ENCODE data around the gene CCL17. TPM values are rescaled to one million over a fixed set of nuclear protein-coding genes. Genes with fewer than 3 reads are reported as not detected.
"Not testable (repeated sequence)": the region's sequence is repeated elsewhere in the genome, so short reads cannot be mapped to it uniquely, and the experiment has no call there.

CCL17 gene
- total RNA-seq, 1 donor from 2014 or later: not detected

DNA sequence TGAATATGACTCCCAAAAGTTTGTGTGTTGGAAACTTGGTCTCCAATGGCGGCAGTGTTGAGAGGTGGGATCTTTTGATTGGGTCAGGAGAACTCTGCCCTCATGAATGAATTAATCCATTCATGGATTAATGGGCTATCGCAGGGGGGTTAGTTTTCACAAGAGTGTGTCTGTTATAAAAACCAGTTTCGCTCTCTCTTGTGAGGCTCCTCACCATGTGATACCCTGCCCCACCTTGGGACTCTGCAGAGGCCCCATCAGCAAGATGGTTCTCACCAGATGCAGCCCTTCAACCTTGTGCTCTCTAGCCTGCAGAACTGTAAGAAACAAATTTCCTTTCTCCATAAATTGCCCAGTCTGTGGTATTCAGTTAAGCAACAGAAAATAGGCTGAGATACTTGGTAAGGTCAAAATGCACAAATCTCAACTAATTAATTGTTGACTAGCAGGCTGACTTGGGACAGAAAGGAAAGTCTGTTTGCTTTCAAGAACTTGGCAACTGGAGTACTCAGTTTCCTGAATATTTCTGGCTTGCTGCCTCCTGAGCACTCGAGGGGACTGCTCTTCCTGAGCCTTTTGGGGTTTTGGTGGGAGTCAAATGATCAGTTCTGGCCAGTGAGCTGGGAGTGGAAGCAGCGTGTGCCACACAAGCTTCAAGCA is 13.8 kb upstream of the CCL17 start:
- intact Hi-C loops (cut with DNase I): no loop called here
- ATAC-seq: no peak

DNA sequence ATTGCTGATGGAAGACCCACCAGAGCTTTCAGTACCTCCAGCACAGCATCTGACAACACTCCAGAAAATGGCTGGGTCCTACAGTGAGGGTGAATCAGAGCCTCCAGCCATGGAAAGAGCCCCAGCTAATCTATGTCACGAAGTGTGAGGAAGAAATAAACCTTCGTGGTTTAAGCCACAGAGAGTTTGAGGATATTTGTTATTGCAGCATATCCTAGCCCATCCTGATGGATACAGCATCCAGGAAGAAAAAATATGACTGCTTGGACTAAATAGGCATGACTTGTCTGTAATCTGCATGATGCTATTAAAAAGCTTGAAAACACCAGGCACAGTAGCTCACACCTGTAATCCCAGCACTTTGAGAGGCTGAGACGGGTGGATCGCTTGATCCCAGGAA is 13.3 kb upstream of the CCL17 start:
- ATAC-seq (no peak), DNase-seq (ENCODE audit: missing footprints) (no peak)
- intact Hi-C loops (cut with DNase I): no loop called here

More for the DNA sequence above, 13.8 kb upstream of the CCL17 start:
- DNase-seq (ENCODE audit: missing footprints): no peak

DNA sequence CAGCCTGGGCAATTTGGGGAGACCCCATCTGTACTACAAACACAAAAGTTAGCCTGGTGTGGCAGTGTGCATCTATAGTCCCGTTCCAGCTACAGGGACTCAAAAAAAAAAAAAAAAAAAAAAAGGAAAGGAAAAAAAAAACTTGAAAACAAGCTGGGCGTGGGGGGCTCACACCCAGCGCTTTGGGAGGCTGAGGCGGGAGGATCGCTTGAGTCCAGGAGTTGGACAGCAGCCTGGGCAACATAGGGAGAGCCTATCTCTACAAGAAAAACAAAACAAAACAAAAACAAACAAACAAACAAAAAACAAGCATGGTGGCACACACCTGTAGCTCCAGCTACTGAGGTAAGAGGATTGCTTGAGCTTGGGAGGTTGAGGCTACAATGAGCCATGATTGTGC is 12.9 kb upstream of the CCL17 start:
- intact Hi-C loops (cut with DNase I): no loop called here

GRCh38 chr16:57392694-57393093 is 11.9 kb upstream of the CCL17 start:
- intact Hi-C loops (cut with DNase I): no loop called here
- DNase-seq (ENCODE audit: missing footprints) (no peak), ATAC-seq (no peak)

More for the DNA sequence above, 12.9 kb upstream of the CCL17 start:
- DNase-seq (ENCODE audit: missing footprints) (no peak), ATAC-seq (no peak)

GRCh38 chr16:57394444-57394843 is 10.1 kb upstream of the CCL17 start:
- intact Hi-C loops (cut with DNase I): no loop called here
- ATAC-seq (no peak), DNase-seq (ENCODE audit: missing footprints) (no peak)

DNA sequence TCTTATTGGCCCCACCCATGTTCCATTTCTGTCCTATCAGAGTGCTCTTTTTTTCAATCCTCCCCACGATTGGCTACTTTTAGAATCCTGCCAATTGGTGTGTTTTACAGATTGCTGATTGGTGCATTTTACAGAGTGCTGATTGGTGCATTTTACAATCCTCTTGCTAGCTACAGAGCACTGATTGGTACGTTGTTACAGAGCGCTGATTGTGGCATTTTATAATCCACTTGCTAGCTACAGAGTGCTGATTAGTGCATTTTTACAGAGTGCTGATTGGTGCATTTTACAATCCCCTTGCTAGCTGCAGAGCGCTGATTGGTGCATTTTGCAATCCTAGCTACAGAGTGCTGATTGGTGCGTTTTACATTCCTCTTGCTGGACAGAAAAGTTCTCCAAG is 9.5 kb upstream of the CCL17 start:
- no peak for DNase-seq (ENCODE audit: missing footprints)
- ATAC-seq: no peak
- intact Hi-C loops (cut with DNase I): no loop called here

DNA sequence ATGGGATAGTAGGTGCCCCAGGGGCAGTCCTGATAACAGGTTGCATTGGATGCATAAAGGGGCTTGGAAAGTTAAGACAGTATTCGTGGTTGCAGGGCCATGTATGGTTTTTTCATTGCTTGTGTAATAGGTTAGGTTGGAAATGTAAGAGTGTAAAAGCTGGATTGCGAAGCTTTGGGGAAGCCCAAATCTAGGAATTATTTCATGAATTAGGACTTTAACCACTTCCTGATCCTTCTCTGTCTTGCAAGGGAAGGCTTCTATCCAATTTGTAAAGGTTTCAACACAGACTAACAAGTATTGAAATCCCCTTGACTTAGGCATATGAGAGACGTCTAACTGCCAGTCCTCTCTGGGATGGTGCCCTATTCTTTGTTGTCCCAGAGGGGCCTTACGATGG is 7.8 kb upstream of the CCL17 start:
- ATAC-seq (no peak), DNase-seq (ENCODE audit: missing footprints) (no peak)
- intact Hi-C loops (cut with DNase I): no loop called here

GRCh38 chr16:57397493-57397892 is 7.1 kb upstream of the CCL17 start:
- ATAC-seq; intact Hi-C loops (cut with DNase I); DNase-seq (ENCODE audit: missing footprints): not testable (repeated sequence)

DNA sequence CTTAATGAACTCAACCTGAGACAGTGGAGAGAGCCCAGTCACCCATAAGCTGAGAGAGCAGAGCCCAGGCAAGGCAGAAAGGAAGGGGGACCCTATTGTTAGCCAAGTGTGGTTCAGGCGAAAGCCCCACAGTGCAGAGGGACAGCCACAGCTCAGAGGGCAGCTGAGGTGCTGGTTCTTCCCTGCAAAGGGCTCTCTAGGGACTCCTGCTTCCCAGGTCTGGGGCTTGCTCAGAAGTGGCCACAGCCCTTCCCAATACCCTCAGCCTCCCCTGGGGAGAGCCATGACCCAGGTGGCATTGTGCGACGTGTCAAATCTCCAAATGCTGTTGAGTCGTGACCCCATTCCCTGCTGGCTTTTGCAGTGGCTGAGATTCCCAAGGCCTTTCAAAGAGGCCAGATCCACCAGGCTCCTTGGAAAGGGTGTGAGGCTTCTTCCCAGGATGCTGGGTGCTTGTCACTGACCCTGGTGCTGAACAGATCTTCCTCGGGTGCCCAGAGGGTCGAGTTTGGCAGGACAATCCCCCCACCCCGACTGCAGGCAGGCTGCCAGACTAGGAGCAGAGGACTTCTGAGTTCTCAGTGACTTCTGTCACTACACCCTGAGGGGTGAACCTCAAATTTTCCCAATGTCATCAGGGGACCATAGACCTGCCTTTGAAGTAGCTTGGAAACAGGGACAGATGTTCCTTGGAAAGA is 2.5 kb upstream of the CCL17 start:
- ATAC-seq (no peak), DNase-seq (ENCODE audit: missing footprints) (no peak)
- intact Hi-C loops (cut with DNase I): no loop called here

DNA sequence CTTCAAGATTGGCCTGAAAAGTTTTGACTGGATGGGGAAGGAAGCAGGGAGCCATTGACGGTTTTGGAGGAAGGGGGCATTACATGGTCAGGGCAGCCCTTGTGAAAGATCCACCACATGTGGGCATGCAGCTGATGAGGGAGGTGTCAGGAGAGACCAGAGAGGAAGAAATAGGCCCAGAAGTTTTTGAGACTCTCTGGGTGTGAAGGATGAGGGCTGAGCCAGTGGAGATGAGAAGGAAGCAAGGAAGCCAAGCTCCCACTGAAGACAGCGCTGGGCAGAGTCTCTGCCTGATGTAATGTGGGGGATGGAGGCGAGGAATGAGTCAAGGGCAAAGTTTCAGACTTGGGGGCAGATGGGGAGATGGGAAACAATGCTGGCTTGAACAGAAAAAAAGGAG is 530 bp downstream of the CCL17 start:
- no peak for DNase-seq (ENCODE audit: missing footprints)
- no peak for ATAC-seq
- intact Hi-C loops (cut with DNase I): loop anchor here (5.0 kb wide), 1 partner anchor 33 kb away; the partner anchor contains the start of gene CX3CL1

DNA sequence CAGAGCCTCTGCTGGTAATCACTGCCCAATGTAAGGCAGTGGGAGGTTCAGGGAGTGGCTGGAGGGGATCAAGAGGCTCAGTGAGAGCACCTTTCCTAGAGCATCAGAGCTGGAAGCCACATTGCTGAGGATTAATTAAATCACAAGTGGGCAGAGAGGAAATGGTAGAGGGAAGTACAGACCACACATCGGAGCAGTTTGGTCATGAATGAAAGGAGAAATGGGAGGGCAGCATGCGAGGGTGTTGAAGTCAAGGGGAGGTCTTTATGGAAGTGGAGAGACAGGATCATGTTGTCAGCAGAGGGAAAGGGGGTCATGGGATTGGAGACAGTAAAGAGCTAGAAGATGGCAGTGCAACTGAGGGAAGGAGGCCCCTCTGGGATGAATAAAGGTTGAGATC is 2.3 kb downstream of the CCL17 start:
- ATAC-seq: no peak
- no peak for DNase-seq (ENCODE audit: missing footprints)
- intact Hi-C loops (cut with DNase I): loop anchor here (5.0 kb wide), 1 partner anchor 35 kb away; the partner anchor contains the start of gene CX3CL1

GRCh38 chr16:57407521-57408353 is 3.2 kb downstream of the CCL17 start:
- intact Hi-C loops (cut with DNase I): loop anchor here (5.0 kb wide), 1 partner anchor 35 kb away; the partner anchor contains the start of gene CX3CL1
- ATAC-seq: no peak
- no peak for DNase-seq (ENCODE audit: missing footprints)

DNA sequence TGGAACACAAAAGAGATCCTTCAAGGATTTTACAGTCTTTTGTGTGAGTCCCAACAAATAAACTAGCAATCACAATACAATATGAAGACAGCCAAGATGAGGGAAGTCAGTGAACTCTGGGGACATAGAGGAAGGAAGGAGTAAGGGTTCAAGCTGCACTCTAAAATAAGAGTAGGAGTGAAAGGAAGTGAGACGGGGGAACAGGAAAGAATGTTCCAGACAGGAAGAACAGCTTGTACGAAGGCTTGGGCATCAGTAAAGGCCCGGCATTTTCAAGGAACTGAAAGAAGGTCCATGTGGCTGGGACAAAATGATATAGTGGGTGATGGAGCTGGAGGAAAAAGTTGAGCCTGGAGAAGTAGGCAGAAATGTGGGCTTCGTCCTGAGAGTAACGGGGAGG is 4.5 kb downstream of the CCL17 start:
- DNase-seq (ENCODE audit: missing footprints) (no peak), ATAC-seq (peak; percentile 42)
- intact Hi-C loops (cut with DNase I): loop anchor here (5.0 kb wide), 1 partner anchor 37 kb away; the partner anchor contains the start of gene CX3CL1

GRCh38 chr16:57409870-57410587 is 5.5 kb downstream of the CCL17 start:
- ATAC-seq: no peak
- intact Hi-C loops (cut with DNase I): loop anchor here (5.0 kb wide), 1 partner anchor 38 kb away; the partner anchor contains the start of gene CX3CL1
- DNase-seq (ENCODE audit: missing footprints): no peak

- ATAC-seq: no peak
- no peak for DNase-seq (ENCODE audit: missing footprints)
- intact Hi-C loops (cut with DNase I): no loop called here
Measured at GRCh38 chr16:57411362-57411976, 6.9 kb downstream of the CCL17 start.

DNA sequence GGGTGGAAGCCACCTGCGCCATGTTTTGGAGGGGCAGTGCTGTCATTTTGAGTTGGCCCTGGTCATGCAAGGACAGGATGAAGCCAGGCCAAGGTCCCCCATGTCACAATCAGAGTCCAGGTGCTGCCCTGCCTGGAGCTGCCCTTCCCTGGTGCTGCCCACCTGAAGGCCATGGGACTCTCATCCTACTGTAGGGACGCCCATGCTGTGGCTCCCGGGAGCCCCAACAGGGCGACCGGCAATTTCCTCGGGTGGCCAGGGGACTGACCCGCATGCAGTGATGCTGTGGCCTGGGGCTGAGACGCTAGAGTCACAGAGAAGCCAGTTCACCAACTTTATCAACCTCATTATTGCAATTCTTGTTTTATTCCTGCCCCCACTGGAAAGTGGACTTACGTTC is 8.0 kb downstream of the CCL17 start:
- ATAC-seq: no peak
- intact Hi-C loops (cut with DNase I): no loop called here
- no peak for DNase-seq (ENCODE audit: missing footprints)

GRCh38 chr16:57413301-57413730 is 8.7 kb downstream of the CCL17 start:
- ATAC-seq: no peak
- DNase-seq (ENCODE audit: missing footprints): no peak
- intact Hi-C loops (cut with DNase I): no loop called here

DNA sequence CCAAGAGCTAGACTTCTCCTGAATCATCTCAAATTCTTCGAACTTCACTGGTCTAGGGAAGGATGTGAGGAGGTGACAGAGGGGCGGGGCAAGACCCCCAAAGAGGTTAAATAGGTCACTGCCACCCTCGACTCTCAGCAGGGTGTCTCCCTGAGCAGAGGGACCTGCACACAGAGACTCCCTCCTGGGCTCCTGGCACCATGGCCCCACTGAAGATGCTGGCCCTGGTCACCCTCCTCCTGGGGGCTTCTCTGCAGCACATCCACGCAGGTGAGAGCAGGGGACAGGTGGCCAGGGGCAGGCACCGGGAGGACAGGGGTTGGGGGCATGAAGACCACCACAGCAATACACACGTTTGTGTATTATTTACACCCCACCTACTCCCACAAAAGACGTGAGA is 9.2 kb downstream of the CCL17 start:
- intact Hi-C loops (cut with DNase I): no loop called here
- ATAC-seq (no peak), DNase-seq (ENCODE audit: missing footprints) (no peak)

Measured in Right ventricle myocardium inferior (tissue), 1 donor.